GM19238 (cell line): Measurements from ENCODE around the gene SENP5.
A peak's percentile ranks its signal among the peaks of the same experiment; 100 is the strongest.

ENCODE experiments used
- DNase-seq: peaks from one replicate; pipeline ENCODE4 v3.0.0; 2011; ENCODE audit warnings: low spot score; ENCODE audit not compliant: insufficient read length

The SENP5 gene

DNA sequence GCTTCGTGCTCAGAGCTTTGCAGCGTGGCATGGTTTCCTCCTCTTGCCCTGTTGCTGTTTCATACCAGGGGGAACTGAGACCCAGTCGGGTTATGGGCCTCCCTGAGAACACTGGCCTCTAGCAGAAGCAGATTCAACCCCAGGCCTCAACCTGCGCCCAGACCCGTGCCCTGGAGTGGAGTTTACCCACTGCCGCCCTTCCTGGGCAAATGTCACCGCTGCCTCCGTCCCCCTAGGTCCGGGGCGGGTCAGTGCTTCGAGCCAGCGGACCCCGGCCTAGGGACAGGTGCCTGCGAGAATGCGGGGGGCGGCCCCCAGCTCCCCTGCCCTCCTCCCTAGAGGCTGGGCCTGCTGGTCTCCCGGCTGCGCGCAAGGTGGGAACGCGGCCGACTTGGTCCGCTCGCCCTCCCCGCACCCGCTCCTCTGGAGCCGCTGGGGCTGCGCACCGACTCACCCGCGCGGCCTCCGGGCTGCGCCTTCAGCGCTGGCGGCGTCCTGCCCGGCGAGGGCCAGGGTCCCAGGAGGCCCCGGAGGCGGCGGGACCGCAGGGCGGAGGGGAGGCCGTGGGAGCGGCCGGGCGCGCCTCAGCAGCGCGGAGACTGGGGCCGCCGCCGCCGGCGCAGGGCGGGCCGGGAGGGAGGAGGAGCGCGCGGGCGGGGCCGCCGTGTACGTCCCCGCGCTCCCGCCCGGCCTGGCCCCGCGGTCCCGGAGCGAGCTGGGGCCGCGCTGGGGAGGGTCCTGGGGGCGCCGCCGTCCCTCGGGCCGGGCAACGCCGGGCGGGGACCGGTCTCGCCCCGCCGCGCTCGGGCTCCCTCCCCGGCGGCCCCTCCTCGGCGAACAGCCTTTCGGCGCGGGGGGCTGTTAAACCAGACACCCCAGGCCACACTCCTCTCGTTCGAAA, 100.8 kb downstream of the SENP5 start, which contains the start of gene PIGZ:
Gene PIGZ, minus strand, starts transcription at position 601 of the 901 bp plus-strand sequence. CDS start 16,802 bp downstream, outside the sequence.
- DNase-seq = peak; percentile 70

DNA sequence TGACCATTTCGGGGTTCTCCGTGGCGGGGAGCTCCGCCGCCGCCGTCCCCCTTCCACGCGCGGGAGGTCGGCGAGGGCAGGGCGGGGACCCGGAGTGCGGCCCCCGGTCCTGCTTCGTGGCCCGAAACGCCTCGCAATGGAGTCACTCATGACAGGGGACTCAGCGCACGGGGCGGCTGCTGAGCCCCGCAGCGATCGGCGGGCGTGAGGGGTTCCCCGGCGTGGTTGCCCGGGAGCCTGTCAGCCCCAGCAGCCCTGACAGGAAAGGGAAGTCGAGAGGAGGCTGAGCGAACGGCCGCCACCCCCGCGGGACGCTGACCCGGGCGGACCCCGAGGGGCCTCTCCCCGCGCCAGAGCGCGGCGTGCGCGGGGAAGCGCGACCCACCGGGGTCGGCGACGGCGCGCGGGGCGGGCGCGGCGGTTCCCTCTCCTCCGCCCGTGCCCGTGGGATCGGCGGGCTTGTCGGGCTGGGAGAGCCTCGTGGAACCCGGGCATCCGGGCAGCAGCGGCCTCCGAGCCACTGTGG, 101.5 kb downstream of the SENP5 start:
- peak; percentile 65 for DNase-seq

DNA sequence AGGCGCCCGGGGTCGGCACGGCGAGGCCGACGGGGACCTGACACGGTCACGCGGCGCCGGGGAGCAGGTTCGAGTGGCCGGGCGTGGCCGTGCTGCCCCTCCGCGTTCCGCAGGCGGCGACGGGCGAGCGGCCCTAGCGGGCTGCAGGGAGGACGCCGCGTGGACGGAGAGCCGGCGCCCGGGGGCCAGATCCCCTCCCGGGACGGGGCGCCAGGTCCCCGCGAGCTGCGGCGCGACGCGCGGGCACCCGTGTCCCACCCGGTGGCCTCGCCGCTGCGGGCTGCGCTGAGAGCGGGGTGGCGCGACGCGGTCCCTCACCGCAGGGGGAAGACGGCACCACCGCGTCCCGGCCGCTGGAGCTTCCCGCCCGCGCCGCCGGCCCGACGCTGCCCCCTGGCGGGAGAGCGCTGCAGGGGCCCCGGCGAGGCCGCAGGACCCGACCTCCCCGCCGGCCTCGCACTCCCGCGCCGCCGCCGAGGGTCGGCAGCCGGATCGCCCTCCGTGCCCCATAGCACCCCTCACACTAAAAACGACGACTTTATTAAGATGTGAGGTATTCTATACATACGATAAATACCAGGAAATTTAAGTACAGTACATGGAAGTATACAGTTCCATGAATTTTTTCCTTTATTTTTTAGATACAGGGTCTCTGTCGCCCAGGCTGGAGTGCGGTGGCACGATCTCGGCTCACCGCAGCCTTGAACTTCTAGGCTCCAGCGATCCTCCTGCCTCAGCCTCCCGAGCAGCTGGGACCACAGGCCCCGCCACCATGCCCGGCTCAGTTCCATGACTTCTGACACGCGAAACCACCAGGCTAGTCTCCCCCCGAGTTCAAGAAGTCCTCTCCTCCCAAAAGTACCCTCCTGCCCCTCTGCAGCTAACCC, 102.2 kb downstream of the SENP5 start:
- peak; percentile 82 for DNase-seq

DNA sequence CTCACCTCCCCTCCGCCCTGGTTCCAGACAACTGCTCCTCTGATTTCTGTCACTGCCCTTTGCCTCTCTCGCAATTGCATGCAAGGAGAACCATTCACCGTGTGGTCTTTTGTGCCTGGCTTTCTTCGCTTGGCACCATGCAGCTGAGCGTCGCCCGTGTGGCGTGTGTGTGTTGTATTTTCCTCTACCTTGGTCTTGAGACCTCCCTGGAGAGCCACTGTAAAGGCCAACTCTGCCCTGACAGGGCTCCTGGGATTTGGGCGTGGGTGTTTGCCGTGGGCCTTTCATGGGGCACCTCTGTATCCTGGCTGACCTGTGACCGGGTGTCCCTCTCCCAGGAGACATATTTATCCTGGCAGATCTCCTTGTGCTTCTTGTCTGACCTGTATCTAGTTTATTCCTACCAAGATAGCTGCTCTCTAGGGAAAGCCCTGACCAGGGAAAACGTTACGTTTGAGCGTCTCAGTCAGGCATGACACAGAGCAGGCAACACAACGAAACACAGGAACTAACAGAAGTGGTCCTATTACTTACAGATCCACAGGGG, 102.9 kb downstream of the SENP5 start:
- DNase-seq = no peak

DNA sequence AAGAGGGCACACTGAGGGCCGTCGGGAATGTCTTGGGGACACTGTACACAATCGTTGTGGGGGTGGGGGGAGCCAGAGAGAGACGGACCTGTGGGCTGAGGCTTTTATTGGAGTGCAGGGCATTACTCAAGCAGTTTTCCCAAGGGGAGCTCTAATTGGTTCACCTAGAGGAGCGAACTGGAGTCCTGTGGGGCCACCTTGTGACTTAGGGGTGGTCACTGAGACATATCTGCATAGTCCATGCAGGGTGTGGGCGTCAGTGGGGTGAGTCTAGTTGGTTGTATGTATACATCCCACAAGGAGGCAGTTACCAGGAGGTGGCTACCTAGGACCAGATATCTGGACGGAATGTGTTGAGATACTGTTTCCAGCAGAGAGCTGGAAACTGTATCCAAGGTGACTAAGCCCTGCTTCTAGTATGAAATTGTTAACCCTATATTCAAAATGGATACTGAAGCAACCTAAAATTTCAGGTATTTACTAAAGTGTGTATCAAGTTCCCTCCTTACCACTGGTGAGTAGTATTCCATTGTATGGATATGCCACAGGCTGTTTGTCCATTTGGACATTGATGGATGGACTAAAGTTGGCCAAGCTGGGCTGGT, 103.5 kb downstream of the SENP5 start:
- DNase-seq = no peak

DNA sequence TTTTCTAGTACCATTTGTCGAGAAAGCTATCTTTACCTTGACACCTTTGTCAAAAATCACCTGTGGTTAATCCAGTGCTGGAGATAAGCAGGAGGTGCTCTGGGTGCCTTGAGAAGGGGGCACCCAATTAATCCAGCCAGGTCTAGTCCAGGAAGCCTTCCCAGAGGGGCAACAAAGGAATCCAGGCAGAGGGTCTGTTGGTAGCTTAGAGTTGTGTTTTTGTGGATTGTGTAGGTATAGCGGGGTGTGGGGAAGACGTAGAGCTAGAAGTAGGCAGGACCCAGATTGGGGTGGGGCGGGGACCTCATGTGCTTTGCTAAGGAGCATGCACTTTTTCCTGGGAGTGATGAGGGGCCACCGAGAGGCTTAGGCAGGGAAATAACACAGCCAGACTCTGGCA, 106.9 kb downstream of the SENP5 start:
- no peak for DNase-seq

DNA sequence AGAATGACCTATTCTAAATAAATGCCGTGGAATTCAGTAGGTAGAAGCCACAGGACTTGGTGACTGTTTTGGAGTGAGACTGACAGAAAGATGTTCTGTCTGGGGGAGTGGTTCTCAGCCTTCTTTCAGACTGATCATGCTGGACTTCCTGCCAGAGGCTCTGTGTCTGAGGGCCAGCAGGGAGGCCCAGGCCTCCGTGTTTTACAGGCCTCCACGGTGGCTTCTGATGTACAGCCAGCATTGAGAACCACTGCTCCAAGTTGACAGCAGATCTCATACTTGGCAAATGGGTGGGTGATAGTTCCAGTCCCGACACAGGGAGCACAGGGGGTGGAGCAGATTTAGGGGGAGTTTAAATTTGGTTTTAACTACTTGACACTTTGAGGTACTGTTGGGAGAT, 107.6 kb downstream of the SENP5 start:
- no peak for DNase-seq

DNA sequence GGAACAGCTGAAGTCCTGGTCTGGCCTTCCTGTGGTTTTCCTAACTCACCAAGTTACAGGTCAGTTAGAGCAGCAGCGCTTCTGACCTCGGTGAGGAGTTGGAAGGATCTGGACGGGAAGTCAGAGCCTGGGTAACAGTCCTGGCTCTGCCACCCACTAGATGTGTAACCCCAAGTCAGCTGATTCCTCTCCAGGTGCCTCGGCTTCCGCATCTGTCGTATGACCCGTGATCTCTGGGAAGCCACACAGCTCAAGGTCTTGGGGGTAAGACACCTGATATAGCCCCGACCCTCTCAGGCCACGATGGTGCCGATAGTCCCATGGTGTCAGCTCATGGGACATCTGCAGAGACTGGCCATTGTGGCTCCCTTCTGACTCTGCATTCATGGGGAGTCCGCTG, 109.2 kb downstream of the SENP5 start:
- DNase-seq = no peak

DNA sequence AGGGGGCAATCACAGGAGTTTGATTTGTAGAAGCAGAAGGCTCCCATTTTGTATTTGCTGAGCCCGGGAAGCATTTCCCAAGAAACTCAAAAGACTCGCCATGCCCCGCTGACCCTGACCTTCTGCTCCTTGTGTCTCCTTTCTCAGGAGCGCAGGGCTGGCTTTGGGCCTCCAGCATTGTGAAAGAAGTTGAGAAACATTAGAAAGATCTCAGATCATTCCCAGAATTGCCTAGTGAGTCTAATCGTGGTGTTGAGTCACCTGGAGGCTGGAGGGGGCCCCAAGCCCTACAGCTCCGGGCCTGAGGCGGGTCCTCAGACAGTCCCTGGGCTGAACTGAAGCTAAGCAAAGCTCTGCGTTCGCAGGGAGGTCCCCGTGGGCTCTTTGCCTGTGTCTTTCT, 111.8 kb downstream of the SENP5 start:
- no peak for DNase-seq

DNA sequence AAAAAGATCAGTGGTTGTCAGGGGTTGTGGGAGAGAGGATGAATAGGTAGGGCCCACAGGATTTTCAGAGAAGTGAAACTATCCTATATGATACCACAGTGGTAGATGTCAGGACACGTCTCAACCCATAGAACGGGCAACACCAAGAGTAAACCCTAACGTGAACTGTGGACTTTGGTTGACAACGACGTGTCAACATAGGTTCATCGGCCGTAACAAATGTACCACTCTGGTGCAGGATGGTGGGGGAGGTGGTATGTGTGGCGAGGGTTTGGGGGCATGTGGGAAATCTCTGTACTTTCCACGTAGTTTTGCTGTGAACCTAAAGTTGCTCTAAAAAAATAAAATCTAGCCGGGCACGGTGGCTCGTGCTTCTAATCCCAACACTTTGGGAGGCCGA, 113.9 kb downstream of the SENP5 start:
- no peak for DNase-seq

DNA sequence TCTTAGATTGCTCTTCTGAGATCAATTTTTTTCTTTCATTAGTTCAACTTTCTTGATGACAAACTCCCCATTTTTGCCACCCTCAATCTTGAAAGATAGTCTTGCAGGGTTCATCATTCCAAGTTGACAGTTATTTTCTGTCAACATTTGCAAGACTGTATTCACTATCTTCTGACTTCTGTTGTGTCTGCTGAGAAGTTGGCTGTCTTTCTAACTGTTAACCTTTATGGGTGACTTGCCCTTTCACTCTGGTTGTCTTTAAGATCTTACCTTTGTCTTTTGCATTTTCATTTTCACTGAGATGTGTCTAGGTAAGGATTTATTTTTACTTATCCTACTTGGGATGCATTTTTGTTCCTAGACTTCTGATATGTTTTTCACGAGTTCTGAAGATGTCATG, 115.5 kb downstream of the SENP5 start:
- no peak for DNase-seq
